Stomach (tissue), 4 donors: Measurements from ENCODE around the gene PRKN.

Experiments
- CTCF ChIP-seq, 7 experiments: fragments of 450-650 bp in 4 of 7; fragments of 200-600 bp in 3 of 7; sonication (generic) in 3 of 7; IDR thresholded peaks; one replicate each; pipeline ENCODE4 v1.5.1; 2016 to 2019; ENCODE audit warnings: antibody characterized with exemption in 7 of 7, control low read depth in 2 of 7, mild to moderate bottlenecking in 1 of 7
- POLR2A ChIP-seq, 4 donors: fragments of 450-650 bp; IDR thresholded peaks; one replicate each; pipeline ENCODE4 v1.6.1; 2016; ENCODE audit warnings: antibody characterized with exemption in 4 of 4, control low read depth in 2 of 4, mild to moderate bottlenecking in 1 of 4, moderate library complexity in 1 of 4

GRCh38 chr6:161701056-161701455 is 1026.5 kb downstream of the PRKN start:
- TF ChIP-seq CTCF (IDR thresholded peaks at IDR 0.05) = no peak
- TF ChIP-seq POLR2A (IDR thresholded peaks at IDR 0.05) = no peak
